GM21825 (cell line): ENCODE results near the gene MTAP.

Experiments
- ATAC-seq: cut with Tn5 transposase; IDR thresholded peaks from one replicate; pipeline ENCODE4 v1.9.1; 2021; ENCODE audit warnings: mild to moderate bottlenecking, moderate library complexity; ENCODE audit not compliant: unreplicated experiment

MTAP gene

DNA sequence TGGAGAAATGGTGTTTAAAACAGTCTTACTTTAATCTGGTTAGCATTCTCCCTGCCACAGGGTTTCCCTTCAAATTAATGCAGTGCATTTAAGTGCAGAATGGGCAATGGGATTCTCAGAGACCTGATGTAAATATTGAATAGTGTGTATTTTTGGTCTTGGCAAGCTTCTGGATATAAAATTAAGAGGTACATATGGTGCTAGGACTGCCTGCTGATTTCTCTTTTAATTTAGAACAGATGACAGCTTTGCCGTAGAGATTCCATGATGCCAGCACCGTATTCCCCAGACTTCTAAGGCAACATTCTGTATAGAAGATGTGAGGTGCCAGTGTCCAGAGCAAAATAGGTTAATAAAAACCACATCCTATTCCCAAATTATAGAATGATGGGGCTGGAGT lies 1.9 kb downstream of the MTAP start:
- no peak for ATAC-seq

DNA sequence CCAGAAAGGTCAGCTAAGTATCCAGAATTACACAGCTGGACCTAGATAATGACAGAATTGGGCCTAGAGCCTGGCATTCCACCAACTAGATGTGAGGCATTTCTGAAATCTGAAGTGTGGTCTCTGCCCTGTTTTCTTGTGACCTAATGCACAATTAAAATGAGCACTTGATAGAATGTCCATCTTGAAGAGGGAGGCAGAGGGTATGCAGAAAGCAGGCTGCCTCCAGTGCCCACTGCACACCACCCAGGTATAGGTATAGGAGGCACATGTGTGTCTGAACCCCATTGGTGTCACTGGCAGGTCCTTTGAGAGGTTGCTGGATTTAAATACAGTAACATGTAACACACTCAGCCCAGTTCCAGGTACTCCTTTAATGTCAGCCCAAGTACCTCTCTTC lies 2.4 kb downstream of the MTAP start:
- ATAC-seq = no peak

DNA sequence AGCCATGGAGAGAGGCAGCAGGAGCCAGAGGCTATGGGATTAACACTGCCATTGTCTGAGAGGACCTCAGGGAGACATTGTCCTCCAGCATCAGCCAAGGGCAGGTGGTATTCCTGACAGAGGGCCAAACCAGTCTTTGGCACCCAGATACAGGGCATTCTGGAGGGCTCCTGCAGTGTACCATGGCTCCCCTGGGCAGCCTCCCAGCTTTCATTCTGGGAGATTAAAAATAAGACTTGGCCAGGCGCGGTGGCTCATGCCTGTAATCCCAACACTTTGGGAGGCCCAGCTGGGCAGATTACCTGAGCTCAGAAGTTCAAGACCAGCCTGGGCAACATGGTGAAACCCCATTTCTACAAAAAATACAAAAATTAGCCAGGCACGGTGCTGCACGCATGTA lies 4.2 kb downstream of the MTAP start:
- no peak for ATAC-seq

- no peak for ATAC-seq
Measured at GRCh38 chr9:21810388-21810787, 8.0 kb downstream of the MTAP start.

DNA sequence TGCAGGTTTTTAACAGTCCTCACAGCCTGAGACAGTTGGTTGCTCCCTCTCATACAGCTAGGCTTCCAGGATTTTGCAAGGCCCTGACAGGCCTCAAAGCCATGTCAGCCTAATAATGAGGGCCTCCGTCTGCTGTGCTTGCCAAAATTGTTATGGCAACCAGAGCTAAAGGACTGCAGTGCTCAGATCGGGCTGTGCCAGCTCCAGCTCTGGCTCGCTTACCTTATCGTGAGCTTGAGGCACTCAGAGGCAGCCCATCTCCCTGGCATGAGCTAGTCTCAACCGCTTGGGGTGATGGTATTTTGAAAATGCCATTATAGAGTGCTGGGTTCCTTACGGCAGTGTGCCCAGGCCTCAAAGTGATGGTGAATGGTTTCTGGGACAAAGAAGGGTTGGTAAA lies 8.4 kb downstream of the MTAP start:
- ATAC-seq = no peak

DNA sequence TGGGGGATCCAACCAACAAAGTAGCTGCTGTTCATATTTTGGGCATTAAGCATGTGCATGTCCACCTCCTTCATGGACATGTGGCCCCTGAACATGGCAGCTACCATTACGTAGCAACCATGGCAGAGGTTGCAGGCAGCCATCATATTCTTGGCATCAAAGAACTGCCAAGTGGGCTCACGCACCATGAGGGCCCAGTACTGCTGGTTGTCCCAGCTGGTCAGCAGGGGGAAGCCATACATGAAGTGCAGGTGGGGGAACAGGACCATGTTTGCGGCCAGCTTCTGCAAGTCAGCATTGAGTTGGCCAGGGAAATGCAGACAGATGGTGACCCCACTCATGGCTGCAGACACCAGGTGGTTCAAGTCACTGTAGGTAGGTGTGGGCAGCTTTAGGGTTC lies 9.5 kb downstream of the MTAP start:
- no peak for ATAC-seq

GRCh38 chr9:21812415-21812814 lies 10.0 kb downstream of the MTAP start:
- no peak for ATAC-seq

GRCh38 chr9:21812946-21813568 lies 10.6 kb downstream of the MTAP start:
- ATAC-seq = peak; percentile 67

GRCh38 chr9:21813575-21814473 lies 11.4 kb downstream of the MTAP start:
- peak; percentile 51 for ATAC-seq

DNA sequence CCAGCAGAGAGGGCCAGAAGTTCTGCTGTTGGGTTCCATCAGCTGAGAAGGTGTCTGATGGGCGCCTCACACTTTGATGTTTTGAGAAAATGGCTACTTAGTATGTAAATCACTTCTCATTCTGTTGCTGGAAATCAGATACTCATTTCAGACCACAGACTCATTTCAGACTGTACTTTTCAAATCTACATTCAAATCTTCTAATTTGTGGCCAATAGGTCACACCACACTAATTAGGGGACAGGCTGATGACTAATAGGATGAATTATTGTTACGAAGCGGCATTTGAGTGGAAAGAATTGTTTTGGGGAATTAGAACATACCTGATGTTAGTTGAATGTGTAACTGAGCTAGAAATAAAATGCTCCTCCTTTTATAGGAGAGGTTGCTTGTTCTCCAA lies 13.2 kb downstream of the MTAP start:
- ATAC-seq = no peak

- no peak for ATAC-seq
Measured at GRCh38 chr9:21817176-21817575, 14.7 kb downstream of the MTAP start.

DNA sequence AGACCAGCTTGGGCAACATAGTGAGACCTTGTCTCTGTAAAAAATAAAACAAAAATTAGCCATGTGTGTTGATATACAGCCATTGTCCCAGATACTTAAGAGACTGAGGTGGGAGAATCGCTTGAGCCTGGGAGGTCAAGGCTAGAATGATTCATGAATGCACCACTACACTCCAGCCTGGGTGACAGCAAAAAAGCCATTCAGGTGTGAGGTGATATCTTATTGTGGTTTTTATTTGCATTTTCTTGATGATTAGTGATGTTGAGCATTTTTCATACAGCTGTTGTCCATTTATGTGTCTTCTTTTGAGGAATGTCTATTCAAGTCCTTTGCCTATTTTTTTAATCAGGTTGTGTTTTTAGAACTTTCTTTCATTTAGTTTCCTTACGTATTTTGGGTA lies 23.2 kb downstream of the MTAP start:
- ATAC-seq = no peak

DNA sequence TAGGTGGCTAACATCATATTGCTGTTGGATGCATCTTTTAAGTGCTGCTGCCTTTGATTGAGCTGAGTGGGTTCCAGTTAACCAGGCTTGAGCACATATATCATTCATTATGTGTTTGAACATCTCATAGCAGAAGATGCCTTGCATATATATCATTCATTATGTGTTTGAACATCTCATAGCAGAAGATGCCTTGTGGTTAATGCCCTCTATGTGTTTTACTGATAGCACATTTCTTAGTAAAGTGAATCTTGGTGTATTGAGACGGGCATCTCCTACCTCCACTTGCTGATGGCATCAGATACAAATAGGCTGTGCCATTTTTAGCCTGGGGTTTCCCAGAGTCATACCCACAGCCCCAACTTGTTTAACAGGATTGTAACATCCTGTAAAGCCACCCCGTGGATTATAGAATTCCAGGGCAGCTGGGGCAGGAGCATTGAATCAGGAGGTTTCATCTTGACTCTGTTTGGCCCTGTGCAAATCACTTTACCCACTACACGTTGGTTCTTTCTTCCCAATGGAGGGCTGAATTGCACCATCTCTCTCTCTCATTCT lies 26.5 kb downstream of the MTAP start:
- no peak for ATAC-seq

DNA sequence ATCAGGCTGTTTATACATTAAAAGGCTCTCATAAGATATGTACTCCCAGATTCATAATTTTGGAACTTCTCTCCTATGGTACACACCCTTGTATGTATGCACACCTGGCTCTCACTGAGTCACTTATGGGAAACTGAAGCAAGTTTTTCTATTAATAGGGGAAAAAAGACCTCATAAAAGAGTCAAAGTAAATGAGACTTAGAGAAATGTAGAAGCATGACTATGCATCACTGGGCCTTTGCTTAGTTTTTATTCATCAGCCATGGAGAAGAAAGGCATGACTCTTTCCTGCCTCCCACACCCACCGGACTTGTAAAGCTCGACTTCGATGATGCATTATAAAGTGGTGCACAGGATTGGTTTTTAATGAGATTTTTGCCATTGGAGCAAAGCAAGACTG lies 28.2 kb downstream of the MTAP start:
- no peak for ATAC-seq

DNA sequence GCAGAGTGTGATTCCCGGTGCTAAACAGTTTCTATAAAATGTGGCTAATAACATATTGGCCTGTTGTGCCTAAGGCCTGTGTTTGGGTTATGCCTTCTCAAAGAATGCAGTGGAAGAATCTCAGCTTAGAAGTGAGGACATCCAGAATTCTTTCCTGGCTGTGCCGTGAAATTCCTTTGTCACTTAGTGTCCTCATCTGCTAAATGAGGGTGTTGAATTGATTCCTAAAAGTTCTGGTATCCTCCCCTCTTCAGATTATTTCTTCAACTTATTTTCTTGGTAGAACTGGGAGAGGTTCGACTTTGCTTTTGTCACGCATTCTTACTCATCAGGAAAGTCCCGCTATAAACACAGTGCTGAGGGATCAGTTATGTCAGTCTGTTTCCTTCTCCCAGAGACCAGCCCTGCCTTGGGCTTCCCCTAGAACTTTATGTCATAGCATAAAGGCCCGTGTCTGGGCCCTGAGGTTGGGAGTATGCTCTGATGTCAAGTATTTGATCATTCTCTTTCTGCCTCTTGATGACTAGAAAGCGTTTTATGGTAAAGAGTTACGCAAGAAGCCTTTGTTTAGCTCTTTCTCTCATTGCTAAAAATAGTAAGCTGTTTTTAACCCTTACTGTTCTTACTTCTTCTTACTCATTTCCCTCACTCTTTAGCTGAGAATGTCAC lies 29.5 kb downstream of the MTAP start:
- peak; percentile 65 for ATAC-seq

- peak; percentile 75 for ATAC-seq
Measured at GRCh38 chr9:21833090-21833801, 30.8 kb downstream of the MTAP start.

- ATAC-seq = no peak
Measured at GRCh38 chr9:21835121-21835520, 32.7 kb downstream of the MTAP start.

GRCh38 chr9:21836437-21837161 lies 34.2 kb downstream of the MTAP start:
- no peak for ATAC-seq

DNA sequence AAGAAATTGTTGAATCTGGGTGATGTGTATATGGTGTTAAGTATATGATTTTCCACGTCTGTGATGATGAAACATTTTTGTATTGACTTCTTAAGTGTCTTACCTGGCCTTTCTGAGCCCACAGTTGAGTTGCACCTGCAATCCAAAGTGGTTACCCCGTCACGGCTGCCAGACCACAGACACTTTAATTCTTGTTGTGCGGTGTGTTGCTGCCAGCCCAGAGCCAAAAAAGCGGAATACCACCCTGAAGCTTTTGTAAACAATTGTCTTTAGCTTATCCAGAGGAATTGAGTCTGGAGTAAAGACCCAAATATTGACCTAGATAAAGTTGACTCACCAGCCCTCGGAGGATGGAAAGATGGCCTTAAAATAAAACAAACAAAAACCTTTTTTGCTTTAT lies 35.1 kb downstream of the MTAP start:
- ATAC-seq = no peak

DNA sequence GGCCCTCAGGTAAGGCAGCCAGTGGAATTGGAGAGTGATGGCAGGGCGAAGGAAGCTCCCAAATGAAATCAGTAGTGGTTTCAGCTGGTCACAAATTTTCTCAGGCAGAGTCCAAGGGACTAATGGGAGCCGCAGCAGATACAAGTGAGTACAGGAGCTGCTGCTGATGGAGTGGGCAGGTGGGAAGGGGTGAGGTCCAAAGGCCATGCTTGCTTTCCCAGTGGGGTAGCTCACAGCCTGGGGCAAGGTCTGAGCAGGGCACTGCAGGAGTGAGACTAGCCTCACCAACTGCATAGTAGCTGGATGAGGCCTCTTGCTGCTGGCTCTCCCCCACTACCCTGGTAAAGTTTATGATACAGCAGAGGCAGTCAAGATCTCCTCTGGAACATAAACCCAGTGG lies 38.2 kb downstream of the MTAP start:
- ATAC-seq = no peak
